Adrenal gland (tissue), 5 donors: Measurements from ENCODE around the gene RBPJ.

ENCODE experiments used
- CTCF ChIP-seq, 6 experiments: fragments of 450-650 bp in 4 of 6; fragments of 200-600 bp in 2 of 6; sonication (generic) in 1 of 6; IDR thresholded peaks; 1 replicate in 5 of 6; 2 replicates in 1 of 6; pipeline versions ENCODE4 v1.5.1 to v1.8.0; 2016 to 2021; ENCODE audit warnings: antibody characterized with exemption in 6 of 6, mild to moderate bottlenecking in 2 of 6, moderate library complexity in 1 of 6
- POLR2A ChIP-seq, 2 donors: fragments of 450-650 bp; IDR thresholded peaks; one replicate each; pipeline ENCODE4 v1.6.1; 2017; ENCODE audit warnings: antibody characterized with exemption in 2 of 2, mild to moderate bottlenecking in 2 of 2, moderate library complexity in 1 of 2
- donor health status: DM: no; HTN: no; CAD: no.

- no peak for TF ChIP-seq POLR2A (IDR thresholded peaks at IDR 0.05)
- no peak for TF ChIP-seq CTCF (IDR thresholded peaks at IDR 0.05)
Observed at GRCh38 chr4:26433556-26433955, 112.7 kb downstream of the RBPJ start.
